ENCODE data around the gene CYB561D1. TPM values are rescaled to one million over a fixed set of nuclear protein-coding genes. Genes with fewer than 3 reads are reported as not detected.

Gene CYB561D1
- total and polyA plus RNA-seq, 10 of the 15 experiments (the other 5 are each of a cell fraction or from before 2014, with no cell fraction given) = 0.68 to 9.0 (median 3.3) TPM

DNA sequence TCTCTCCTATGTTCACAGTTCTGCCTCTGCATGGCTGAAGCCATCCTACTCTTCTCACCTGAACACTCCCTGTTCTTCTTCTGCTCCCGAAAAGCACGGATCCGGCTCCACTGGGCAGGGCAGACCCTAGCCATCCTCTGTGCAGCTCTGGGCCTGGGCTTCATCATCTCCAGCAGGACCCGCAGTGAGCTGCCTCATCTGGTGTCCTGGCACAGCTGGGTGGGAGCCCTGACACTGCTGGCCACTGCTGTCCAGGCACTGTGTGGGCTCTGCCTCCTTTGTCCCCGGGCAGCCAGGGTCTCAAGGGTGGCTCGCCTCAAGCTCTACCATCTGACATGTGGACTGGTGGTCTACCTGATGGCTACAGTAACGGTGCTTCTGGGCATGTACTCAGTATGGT, 1.8 kb downstream of the CYB561D1 start:
- H3K9me3 ChIP-seq (replicated peaks; ENCODE audit: control insufficient read depth, insufficient read depth, low read length) = no peaks in the 10 kb centered on the region
- peaks cover 9 to 16% of the 10 kb centered on the region in 2 experiments; a peak in 3 of 4 replicates for H3K36me3 ChIP-seq (ENCODE audit: control insufficient read depth in 2 of 2, insufficient read depth in 2 of 2, low read length in 1 of 2)
- intact Hi-C loops (cut with micrococcal nuclease; ENCODE audit: unreplicated experiment) (no loop called here), in situ Hi-C loops (cut with MboI) (no loop called here)
- ChIA-PET POLR2A (interaction anchor here (1.0 to 2.5 kb wide), 3 partner anchors 32 to 36 kb away, joined by 3 to 17 read pairs (median 10); no protein-coding TSS in a partner anchor), SMC1A (ENCODE audit: uncharacterized antibody, unreplicated experiment) (interaction anchor here (14.4 kb wide), 1 partner anchor 35 kb away, joined by 431 read pairs; no protein-coding TSS in a partner anchor), CTCF (interaction anchor here (5.0 to 26.7 kb wide), 3 partner anchors 12 to 36 kb away, joined by 53 to 1280 read pairs (median 240); partner anchors contain the start of genes AMIGO1, ATXN7L2 and GPR61), RAD21 (ENCODE audit: unreplicated experiment) (interaction anchor here (13.4 kb wide), 1 partner anchor 35 kb away, joined by 422 read pairs; no protein-coding TSS in a partner anchor)
- no peak overlapping the region for H2AFZ ChIP-seq (ENCODE audit: control insufficient read depth, low read depth, low read length)
- no peak overlapping the region for H3K4me2 ChIP-seq (ENCODE audit: control insufficient read depth, insufficient read depth)
- H3K4me3 ChIP-seq = no peak overlapping the region
- peaks cover 9% of the 10 kb centered on the region for H3K79me2 ChIP-seq (ENCODE audit: control insufficient read depth, insufficient read depth, low read length)
- TF ChIP-seq, protein P1, sequence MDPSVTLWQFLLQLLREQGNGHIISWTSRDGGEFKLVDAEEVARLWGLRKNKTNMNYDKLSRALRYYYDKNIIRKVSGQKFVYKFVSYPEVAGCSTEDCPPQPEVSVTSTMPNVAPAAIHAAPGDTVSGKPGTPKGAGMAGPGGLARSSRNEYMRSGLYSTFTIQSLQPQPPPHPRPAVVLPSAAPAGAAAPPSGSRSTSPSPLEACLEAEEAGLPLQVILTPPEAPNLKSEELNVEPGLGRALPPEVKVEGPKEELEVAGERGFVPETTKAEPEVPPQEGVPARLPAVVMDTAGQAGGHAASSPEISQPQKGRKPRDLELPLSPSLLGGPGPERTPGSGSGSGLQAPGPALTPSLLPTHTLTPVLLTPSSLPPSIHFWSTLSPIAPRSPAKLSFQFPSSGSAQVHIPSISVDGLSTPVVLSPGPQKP (IDR thresholded peaks at IDR 0.05; ENCODE audit: low read depth, low read length) = no peak
- TF ChIP-seq SMAD5 (IDR thresholded peaks at IDR 0.05; ENCODE audit: low read depth) (no peak), ZNF274 (IDR thresholded peaks at IDR 0.05; ENCODE audit: insufficient read depth, insufficient read length) (no peak)
- no peak overlapping the region for H3K9ac ChIP-seq (ENCODE audit: control insufficient read depth, insufficient read depth, low read length)
- no peak for FAIRE-seq
- H3K4me1 ChIP-seq (ENCODE audit: control insufficient read depth, insufficient read depth, low read length) = peaks cover 4% of the 10 kb centered on the region
- no peak for ATAC-seq
- peaks cover 4% of the 10 kb centered on the region; the same call in 1 of the 2 replicates for H4K20me1 ChIP-seq (ENCODE audit: control insufficient read depth, insufficient read depth)
- H3K27me3 ChIP-seq (replicated peaks in 1 of 2; ENCODE audit: control insufficient read depth in 2 of 2, insufficient read depth in 2 of 2, low read length in 1 of 2) = no peaks in the 10 kb centered on the region
- 95% methylated on average over 7 of the region's 7 CpGs for WGBS (ENCODE audit: insufficient coverage, insufficient replicate concordance, low lambda C conversion rate, missing lambda C conversion rate)
- no peak for DNase-seq (ENCODE audit: low read depth, low spot score)
- H3K27ac ChIP-seq (ENCODE audit: control insufficient read depth, insufficient read depth) = no peak overlapping the region
- BruUV-seq (replicated peaks) = no TSS peak
